Measurements from ENCODE around the gene SLC23A2. TPM values are rescaled to one million over a fixed set of nuclear protein-coding genes. Genes with fewer than 3 reads are reported as not detected.

SLC23A2 gene
- polyA plus RNA-seq, 2 donors = 3.1 TPM

GRCh38 chr20:4802527-4802926, 198.8 kb downstream of the SLC23A2 start:
- H3K27ac ChIP-seq (ENCODE audit: low read depth in 2 of 2, low read length in 1 of 2) = no peak overlapping the region
- peaks cover 0 to 4% of the 10 kb centered on the region in 2 donors for H3K36me3 ChIP-seq (ENCODE audit: control insufficient read depth in 2 of 2, insufficient read depth in 2 of 2, low read length in 1 of 2)
- H3K9me3 ChIP-seq (ENCODE audit: control insufficient read depth in 2 of 2, insufficient read depth in 1 of 2, low read depth in 1 of 2, low read length in 1 of 2) = peaks cover 3 to 6% of the 10 kb centered on the region in 2 donors
- peaks cover 0 to 2% of the 10 kb centered on the region in 2 donors for H3K4me1 ChIP-seq (ENCODE audit: control insufficient read depth in 2 of 2, insufficient read depth in 2 of 2, low read length in 1 of 2)
- 71 to 83% methylated on average over 3 of the region's 3 CpGs for WGBS, 2 donors
- no peaks in the 10 kb centered on the region for H3K27me3 ChIP-seq (ENCODE audit: control insufficient read depth in 1 of 2, insufficient read depth in 2 of 2, low read length in 2 of 2)
- no peak overlapping the region for H3K4me3 ChIP-seq (ENCODE audit: low read depth in 1 of 2, low read length in 2 of 2)

Other genes starting within 250 kb of the SLC23A2 start
- 1 to 10 TPM; 1.1 to 1.2 TPM for gene RASSF2, start 177.9 kb downstream of the SLC23A2 start, polyA plus RNA-seq
- 10 to 100 TPM; 40.0 to 55.9 TPM for gene TMEM230, start 111.6 kb upstream of the SLC23A2 start, polyA plus RNA-seq
- 100 to 1,000 TPM in 1 of 2 donors, 10 to 100 TPM in 1; 61.2 to 143 TPM for gene PCNA, start 118.4 kb upstream of the SLC23A2 start, polyA plus RNA-seq
- gene CDS2, start 125.5 kb upstream of the SLC23A2 start, polyA plus RNA-seq = 1 to 10 TPM; 5.1 to 7.3 TPM

Measured in esophagus (tissue), 2 donors.